Astrocyte of the spinal cord (primary cell): ENCODE measurements around the gene MYCBP2.
"Not testable (repeated sequence)": the region's sequence is repeated elsewhere in the genome, so short reads cannot be mapped to it uniquely, and the experiment has no call there.

Experiments used
- DNase-seq: peaks from one replicate; pipeline ENCODE4 v3.0.0; 2011; ENCODE audit warnings: low read depth, low spot score
- H3K4me3 ChIP-seq: 2 replicates; pipeline ENCODE4 v1.5.1; 2011; ENCODE audit warnings: low read depth, mild to moderate bottlenecking, low read length, moderate library complexity
- CTCF ChIP-seq: IDR thresholded peaks from 2 replicates; pipeline ENCODE4 v1.5.1; 2012; ENCODE audit warnings: low read depth, mild to moderate bottlenecking, low read length, inconsistent platforms
- in situ Hi-C: cut with HindIII; loops from 2 replicates; pipeline ENCODE4 v1.10.0; 2017; ENCODE audit warnings: low sequenced_read_pairs

The MYCBP2 gene

DNA sequence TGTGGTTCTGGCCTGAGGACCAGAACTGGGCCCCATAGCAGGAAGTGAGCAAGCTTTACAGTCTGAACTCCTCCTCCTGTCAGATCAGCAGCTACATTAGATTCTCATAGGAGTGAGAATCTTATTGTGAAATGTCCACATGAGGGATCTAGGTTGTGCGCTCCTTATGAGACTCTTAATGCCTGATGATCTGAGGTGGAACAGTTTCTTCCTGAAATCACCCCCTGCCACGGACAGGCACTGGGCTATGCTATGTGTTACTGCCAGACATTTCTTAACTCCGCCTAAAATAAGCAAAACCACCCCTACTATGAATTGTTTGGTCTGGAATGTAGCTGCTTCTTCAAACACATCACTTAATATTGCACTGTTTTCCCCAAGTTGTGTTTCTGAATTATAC lies 304.6 kb downstream of the MYCBP2 start:
- peak; percentile 26 for DNase-seq
- H3K4me3 ChIP-seq: no peak overlapping the region
- in situ Hi-C loops: no loop called here
- no peak for TF ChIP-seq CTCF

GRCh38 chr13:77019756-77020155 lies 307.1 kb downstream of the MYCBP2 start:
- no peak for DNase-seq
- in situ Hi-C loops: no loop called here
- H3K4me3 ChIP-seq: no peak overlapping the region
- no peak for TF ChIP-seq CTCF

DNA sequence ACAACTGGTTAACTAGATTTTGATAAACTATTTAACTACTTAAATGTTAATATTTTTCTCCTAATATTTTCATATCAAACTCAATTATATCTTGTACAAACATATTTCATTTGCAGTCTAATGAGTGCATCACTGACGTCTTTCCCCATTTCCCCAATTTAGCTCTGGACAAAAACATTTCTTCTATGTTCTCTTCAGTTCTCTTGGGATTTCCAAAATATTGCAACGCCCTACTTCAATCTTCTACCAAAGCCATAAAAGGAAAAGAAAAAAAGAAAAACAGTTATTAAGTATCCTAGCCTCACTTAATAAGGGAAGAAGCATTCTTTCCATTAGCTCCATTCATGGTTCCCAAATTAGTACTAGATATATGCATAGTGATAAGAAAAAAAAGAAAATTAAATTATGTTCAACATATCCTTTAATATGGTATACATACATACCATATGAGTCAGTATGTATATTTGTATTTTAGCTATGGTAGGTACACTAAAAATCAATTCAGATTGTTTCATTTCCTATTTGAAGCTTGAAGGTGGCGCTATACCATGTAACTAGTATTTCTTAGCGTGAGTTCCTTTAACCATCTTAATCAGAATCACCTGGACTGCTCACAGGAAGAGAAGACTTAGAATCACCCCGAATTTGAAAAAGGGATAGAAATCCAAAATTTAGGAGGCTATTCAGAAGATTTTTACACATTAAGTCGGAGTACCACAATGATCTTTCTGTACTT lies 309.8 kb downstream of the MYCBP2 start:
- no peak for DNase-seq
- in situ Hi-C loops: no loop called here
- TF ChIP-seq CTCF: no peak
- no peak overlapping the region for H3K4me3 ChIP-seq

DNA sequence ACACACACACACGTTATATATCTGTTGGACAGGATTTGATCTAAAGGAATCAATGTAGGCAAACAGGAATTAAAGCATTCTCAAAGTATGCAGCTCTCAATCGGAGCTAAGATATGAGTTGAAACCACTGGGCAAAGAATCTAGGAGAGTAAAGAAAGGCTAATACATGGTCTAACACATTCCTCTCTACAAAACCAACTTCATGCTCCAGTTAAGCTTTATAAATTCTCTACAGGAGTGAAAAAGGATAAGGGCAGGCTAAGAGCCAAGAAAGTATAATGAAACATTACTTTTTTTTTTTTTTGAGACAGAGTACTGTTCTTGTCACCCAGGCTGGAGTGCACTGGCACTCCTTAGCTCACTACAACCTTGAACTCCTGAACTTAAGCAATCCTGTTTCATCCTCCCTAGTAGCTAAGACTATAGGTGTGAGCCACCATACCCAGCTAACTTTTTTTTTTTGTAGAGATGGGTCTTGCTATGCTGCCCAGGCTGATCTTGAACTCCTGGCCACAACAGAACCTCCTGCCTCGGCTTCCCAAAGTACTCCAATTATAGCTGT lies 310.6 kb downstream of the MYCBP2 start:
- no peak for TF ChIP-seq CTCF
- H3K4me3 ChIP-seq: no peak overlapping the region
- in situ Hi-C loops: no loop called here
- no peak for DNase-seq

- DNase-seq: no peak
- in situ Hi-C loops: no loop called here
- no peak for TF ChIP-seq CTCF
- H3K4me3 ChIP-seq: no peak overlapping the region
Measured at GRCh38 chr13:77014906-77015685, 311.8 kb downstream of the MYCBP2 start.

- TF ChIP-seq CTCF: no peak
- in situ Hi-C loops: no loop called here
- DNase-seq: no peak
- H3K4me3 ChIP-seq: no peak overlapping the region
Measured at GRCh38 chr13:77013853-77014542, 312.9 kb downstream of the MYCBP2 start.

DNA sequence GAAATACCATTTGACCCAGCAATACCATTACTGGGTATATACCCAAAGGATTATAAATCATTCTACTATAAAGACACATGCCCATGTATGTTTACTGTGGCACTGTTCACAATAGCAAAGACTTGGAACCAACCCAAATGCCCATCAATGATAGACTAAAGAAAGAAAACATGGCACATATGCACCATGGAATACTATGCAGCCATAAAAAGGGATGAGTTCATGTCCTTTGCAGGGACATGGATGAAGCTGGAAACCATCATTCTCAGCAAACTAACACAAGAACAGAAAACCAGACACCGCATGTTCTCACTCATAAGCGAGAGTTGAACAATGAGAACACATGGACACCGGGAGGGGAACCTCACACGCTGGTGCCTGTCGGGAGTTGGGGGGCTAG lies 317.2 kb downstream of the MYCBP2 start:
- DNase-seq, in situ Hi-C loops, H3K4me3 ChIP-seq: not testable (repeated sequence)
